Endothelial cell (in vitro differentiated cells): ENCODE results near the gene NANOS1. TPM values are rescaled to one million over a fixed set of nuclear protein-coding genes. Genes with fewer than 3 reads are reported as not detected.

Source experiments
- DNase-seq: peaks from one replicate; pipeline ENCODE4 v3.0.0; 2021; ENCODE audit warnings: low spot score
- H3K27ac Mint-ChIP-seq: one replicate; pipeline ENCODE4 v1.8.0; 2021; ENCODE audit warnings: mixed read lengths, inconsistent platforms; ENCODE audit not compliant: unreplicated experiment
- H3K27me3 Mint-ChIP-seq: one replicate; pipeline ENCODE4 v1.8.0; 2021; ENCODE audit warnings: mild to moderate bottlenecking, moderate library complexity, mixed read lengths, inconsistent platforms; ENCODE audit not compliant: unreplicated experiment
- H3K36me3 Mint-ChIP-seq: one replicate; pipeline ENCODE4 v1.8.0; 2021; ENCODE audit warnings: mild to moderate bottlenecking, low read depth, mixed read lengths, inconsistent platforms; ENCODE audit not compliant: unreplicated experiment
- H3K4me1 Mint-ChIP-seq: one replicate; pipeline ENCODE4 v1.8.0; 2021; ENCODE audit warnings: mild to moderate bottlenecking, mixed read lengths, inconsistent platforms; ENCODE audit not compliant: unreplicated experiment
- H3K4me3 Mint-ChIP-seq: one replicate; pipeline ENCODE4 v1.8.0; 2021; ENCODE audit warnings: mild to moderate bottlenecking, mixed read lengths, inconsistent platforms; ENCODE audit not compliant: unreplicated experiment
- H3K9me3 Mint-ChIP-seq: one replicate; pipeline ENCODE4 v1.8.0; 2021; ENCODE audit warnings: mixed read lengths, inconsistent platforms; ENCODE audit not compliant: unreplicated experiment
- total RNA-seq: library from RNA; stranded (reverse); fragmentation: NEBNext Ultra II Directional; extraction: Animal tissue kit (Norgen Biotek cat#: 25700); gene quantifications from one replicate; pipeline ENCODE4 v1.2.1, GENCODE V29; 2021; ENCODE audit not compliant: unreplicated experiment
- TF ChIP-seq, protein P1 (sequence below): fragments of 200-600 bp; sonication (generic); IDR thresholded peaks from one replicate; pipeline ENCODE4 v1.5.0; 2021; ENCODE audit warnings: antibody characterized with exemption; ENCODE audit not compliant: unreplicated experiment

The NANOS1 gene
- total RNA-seq, 1 donor from 2014 or later = 1.2 TPM

DNA sequence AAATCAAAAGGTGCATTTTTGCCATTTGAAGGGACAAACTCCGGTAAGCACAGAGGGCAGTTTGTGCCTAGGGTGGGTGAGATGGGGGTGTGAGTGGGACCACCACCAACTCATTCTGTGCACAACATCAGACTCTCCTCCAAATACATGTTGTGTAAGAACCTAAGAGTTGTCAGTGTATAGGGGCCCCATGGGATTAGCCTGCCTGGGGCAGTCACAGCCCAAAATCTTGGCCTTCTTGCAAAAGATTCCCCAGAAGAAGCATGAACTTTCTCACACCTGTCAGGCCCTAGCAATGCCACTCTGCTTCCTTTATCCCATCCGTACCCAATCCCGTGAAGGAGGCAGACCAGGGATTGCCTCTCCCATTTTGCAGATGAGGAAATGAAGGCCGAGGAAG is 47.1 kb upstream of the NANOS1 start:
- Mint-ChIP-seq H3K9me3 (no peaks in the 10 kb centered on the region), H3K4me1 (peaks cover 5% of the 10 kb centered on the region), H3K27ac (no peak overlapping the region), H3K4me3 (no peak overlapping the region), H3K27me3 (peaks cover 6% of the 10 kb centered on the region), H3K36me3 (no peaks in the 10 kb centered on the region)
- TF ChIP-seq, protein P1, sequence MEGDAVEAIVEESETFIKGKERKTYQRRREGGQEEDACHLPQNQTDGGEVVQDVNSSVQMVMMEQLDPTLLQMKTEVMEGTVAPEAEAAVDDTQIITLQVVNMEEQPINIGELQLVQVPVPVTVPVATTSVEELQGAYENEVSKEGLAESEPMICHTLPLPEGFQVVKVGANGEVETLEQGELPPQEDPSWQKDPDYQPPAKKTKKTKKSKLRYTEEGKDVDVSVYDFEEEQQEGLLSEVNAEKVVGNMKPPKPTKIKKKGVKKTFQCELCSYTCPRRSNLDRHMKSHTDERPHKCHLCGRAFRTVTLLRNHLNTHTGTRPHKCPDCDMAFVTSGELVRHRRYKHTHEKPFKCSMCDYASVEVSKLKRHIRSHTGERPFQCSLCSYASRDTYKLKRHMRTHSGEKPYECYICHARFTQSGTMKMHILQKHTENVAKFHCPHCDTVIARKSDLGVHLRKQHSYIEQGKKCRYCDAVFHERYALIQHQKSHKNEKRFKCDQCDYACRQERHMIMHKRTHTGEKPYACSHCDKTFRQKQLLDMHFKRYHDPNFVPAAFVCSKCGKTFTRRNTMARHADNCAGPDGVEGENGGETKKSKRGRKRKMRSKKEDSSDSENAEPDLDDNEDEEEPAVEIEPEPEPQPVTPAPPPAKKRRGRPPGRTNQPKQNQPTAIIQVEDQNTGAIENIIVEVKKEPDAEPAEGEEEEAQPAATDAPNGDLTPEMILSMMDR = no peak
- DNase-seq = no peak

DNA sequence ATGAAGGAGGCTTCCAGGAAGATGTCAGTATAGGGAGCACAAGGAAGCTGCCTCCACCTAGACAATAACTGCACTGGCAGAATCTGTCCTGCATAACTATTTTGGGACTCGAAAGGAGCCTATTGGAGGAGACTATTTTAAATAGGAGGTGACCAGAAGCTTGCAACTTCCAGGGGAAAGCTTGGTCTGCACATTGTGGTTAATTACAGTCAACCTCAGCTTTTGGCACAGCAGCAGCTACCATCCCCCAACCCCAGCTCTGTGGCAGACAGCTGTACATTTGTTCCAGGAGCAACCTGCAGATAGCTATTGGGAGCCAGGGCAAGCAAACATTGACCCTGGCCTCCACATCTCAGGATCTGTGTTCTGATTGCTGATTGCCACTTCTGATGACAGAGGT is 46.3 kb upstream of the NANOS1 start:
- H3K4me1 Mint-ChIP-seq = peaks cover 5% of the 10 kb centered on the region
- no peak overlapping the region for H3K27ac Mint-ChIP-seq
- H3K9me3 Mint-ChIP-seq = no peaks in the 10 kb centered on the region
- H3K27me3 Mint-ChIP-seq = peaks cover 7% of the 10 kb centered on the region
- TF ChIP-seq, protein P1 = no peak
- DNase-seq = no peak
- no peaks in the 10 kb centered on the region for H3K36me3 Mint-ChIP-seq
- no peak overlapping the region for H3K4me3 Mint-ChIP-seq

DNA sequence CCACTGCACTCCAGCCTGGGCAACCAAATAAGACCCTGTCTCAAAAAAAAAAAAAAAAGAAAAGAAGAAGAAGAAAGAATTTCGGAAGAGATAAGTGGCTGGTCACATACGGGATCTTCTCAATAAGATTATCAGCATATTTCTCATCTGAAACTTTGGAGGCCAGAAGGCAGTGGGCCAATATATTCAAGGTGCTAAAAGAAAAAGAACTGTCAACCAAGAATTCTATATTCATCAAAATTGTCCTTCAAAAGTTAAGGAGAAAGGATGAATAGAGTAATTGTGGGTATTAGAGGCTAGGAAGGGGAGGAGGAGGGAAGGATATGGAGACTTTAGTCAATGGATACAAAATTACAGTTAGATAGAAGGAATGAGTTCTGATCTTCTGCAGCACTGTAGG is 43.9 kb upstream of the NANOS1 start:
- H3K4me3 Mint-ChIP-seq = no peak overlapping the region
- H3K27me3 Mint-ChIP-seq = peaks cover 1% of the 10 kb centered on the region
- TF ChIP-seq, protein P1 = no peak
- no peak overlapping the region for H3K27ac Mint-ChIP-seq
- no peaks in the 10 kb centered on the region for H3K36me3 Mint-ChIP-seq
- peaks cover 5% of the 10 kb centered on the region for H3K4me1 Mint-ChIP-seq
- H3K9me3 Mint-ChIP-seq = no peaks in the 10 kb centered on the region
- no peak for DNase-seq

DNA sequence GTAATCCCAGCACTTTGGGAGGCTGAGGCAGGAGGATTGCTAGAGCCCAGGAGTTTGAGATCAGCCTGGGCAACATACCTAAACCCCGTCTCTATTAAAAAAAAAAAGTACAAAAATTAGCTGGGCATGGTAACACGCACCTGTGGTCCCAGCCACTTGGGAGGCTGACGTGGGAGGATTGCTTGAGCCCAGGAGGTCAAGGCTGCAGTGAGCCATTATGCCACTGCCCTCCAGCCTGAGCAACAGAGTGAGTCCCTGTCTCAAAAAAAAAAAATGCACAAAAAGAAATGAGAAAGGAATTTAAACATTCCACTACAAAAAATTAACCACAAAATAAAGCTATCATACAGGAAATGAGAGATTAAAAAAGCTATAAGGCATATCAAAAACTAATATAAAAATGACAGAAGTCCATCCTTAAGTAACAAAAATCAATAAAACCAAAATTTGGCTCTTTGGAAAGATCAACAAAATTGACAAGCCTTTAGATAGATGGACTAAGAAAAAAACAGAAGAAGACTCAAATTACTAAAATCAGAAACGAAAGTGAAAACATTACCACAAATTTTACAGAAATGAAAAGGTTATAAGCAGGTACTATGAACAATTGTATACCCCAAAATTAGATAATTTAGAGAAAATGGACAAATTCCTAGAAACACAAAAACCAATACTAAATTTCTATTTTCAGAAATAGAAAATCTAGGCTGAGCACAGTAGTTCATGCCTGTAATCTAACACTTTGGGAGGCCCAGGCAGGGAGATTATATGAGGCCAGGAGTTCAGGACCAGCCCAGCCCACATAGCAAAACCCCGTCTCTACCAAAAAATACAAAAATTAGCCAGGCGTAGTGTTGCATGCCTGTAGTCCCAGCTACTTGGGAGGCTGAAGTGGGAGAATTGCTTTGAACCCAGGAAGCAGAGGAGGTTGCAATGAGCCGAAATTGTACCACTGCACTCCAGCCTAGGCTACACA is 42.4 kb upstream of the NANOS1 start:
- Mint-ChIP-seq H3K9me3 (no peaks in the 10 kb centered on the region), H3K4me3 (no peak overlapping the region), H3K27me3 (peaks cover 1% of the 10 kb centered on the region), H3K36me3 (no peaks in the 10 kb centered on the region), H3K4me1 (no peaks in the 10 kb centered on the region), H3K27ac (no peak overlapping the region)
- TF ChIP-seq, protein P1 = no peak
- DNase-seq = no peak

DNA sequence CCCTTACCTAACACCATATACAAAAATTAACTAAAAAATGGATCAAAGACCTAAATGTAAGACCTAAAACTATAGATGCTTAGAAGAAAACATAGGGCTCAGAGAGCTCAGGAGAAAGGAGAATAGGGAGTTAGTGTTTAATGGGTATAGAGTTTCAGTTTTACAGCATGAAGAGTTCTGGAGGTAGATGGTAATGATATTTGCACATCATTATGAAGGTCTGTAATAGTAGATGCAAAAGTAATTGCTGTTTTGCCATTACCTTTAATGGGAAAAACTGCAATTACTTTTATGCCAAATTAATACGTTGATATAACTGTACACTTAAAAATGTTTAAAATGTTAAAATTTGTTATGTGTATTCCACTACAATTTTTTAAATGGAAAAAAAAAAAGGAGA is 39.2 kb upstream of the NANOS1 start:
- no peaks in the 10 kb centered on the region for H3K36me3 Mint-ChIP-seq
- H3K4me3 Mint-ChIP-seq = no peak overlapping the region
- peaks cover 1% of the 10 kb centered on the region for H3K27me3 Mint-ChIP-seq
- no peak overlapping the region for H3K27ac Mint-ChIP-seq
- no peak for DNase-seq
- H3K4me1 Mint-ChIP-seq = no peaks in the 10 kb centered on the region
- TF ChIP-seq, protein P1 = no peak
- H3K9me3 Mint-ChIP-seq = no peaks in the 10 kb centered on the region
